Endothelial cell of umbilical vein (primary cell): ENCODE measurements around the gene PKNOX2. TPM values are rescaled to one million over a fixed set of nuclear protein-coding genes. Genes with fewer than 3 reads are reported as not detected.

Experiments
- BruUV-seq: library from RNA; stranded (reverse); fragments of 400-500 nt; replicated peaks from 2 replicates; lab custom pipeline; 2021; lab: Mats Ljungman, UMichigan
- CTCF ChIA-PET: fragments of 300-600, 350-600 bp; sonication (Branson Sonifier 250); formaldehyde crosslinking; loops from one replicate; lab custom pipeline; 2021; ENCODE audit warnings: antibody characterized with exemption, inconsistent platforms; lab: Charles Lee
- POLR2A ChIA-PET: fragments of 300-600, 350-600 bp; sonication (Branson Sonifier 250); formaldehyde crosslinking; loops from one replicate; lab custom pipeline; 2021; ENCODE audit warnings: antibody characterized with exemption, inconsistent platforms; lab: Charles Lee
- DNase-seq: peaks from one replicate; pipeline ENCODE4 v3.0.0-alpha.2; 2011; ENCODE audit warnings: low read depth, low spot score
- FAIRE-seq: peaks from 2 replicates; lab custom pipeline; 2011; peaks lifted over from hg19 to GRCh38; lab: Jason Lieb, UNC
- H2AFZ ChIP-seq: 2 replicates; pipeline ENCODE4 v1.6.0; 2012; ENCODE audit warnings: low read depth, low read length, control low read depth, inconsistent platforms
- H3K27ac ChIP-seq: 2 replicates; pipeline ENCODE4 v1.5.1; 2011; ENCODE audit warnings: low read depth, mild to moderate bottlenecking, control low read depth, low read length, moderate library complexity; ENCODE audit not compliant: insufficient read depth
- H3K27me3 ChIP-seq, 2 experiments: 2 replicates each; pipeline versions ENCODE4 v1.6.0 to v1.6.1; 2011; ENCODE audit warnings: low read length in 2 of 2, mixed read lengths in 1 of 2; ENCODE audit not compliant: control insufficient read depth in 2 of 2, insufficient read depth in 2 of 2
- H3K36me3 ChIP-seq, 2 experiments: 2 replicates in 1 of 2; 3 replicates in 1 of 2; pipeline ENCODE4 v1.5.1; 2011; ENCODE audit warnings: low read length in 2 of 2, mild to moderate bottlenecking in 1 of 2, moderate library complexity in 1 of 2; ENCODE audit not compliant: control insufficient read depth in 2 of 2, insufficient read depth in 2 of 2; ENCODE audit errors: extremely low read depth in 1 of 2
- H3K4me1 ChIP-seq: 3 replicates; pipeline ENCODE4 v1.5.1; 2011; ENCODE audit warnings: mild to moderate bottlenecking, low read length; ENCODE audit not compliant: control insufficient read depth, insufficient read depth; ENCODE audit errors: extremely low read depth
- H3K4me2 ChIP-seq: 2 replicates; pipeline ENCODE4 v1.6.1; 2011; ENCODE audit warnings: low read length, control low read depth, mixed read lengths; ENCODE audit not compliant: insufficient read depth
- H3K4me3 ChIP-seq, 3 experiments: fragments of 200-600 bp in 1 of 3; sonication (generic), shearing (Covaris generic) in 1 of 3; replicated peaks in 1 of 3; 2 replicates each; pipeline ENCODE4 v1.5.1; 2011 to 2016; ENCODE audit warnings: control low read depth in 3 of 3, low read length in 3 of 3, mild to moderate bottlenecking in 2 of 3, inconsistent platforms in 1 of 3, low read depth in 1 of 3, moderate library complexity in 1 of 3; ENCODE audit not compliant: insufficient read depth in 1 of 3
- H3K79me2 ChIP-seq: 2 replicates; pipeline ENCODE4 v1.6.0; 2012; ENCODE audit warnings: low read length, inconsistent platforms; ENCODE audit not compliant: control insufficient read depth, insufficient read depth
- H3K9ac ChIP-seq: replicated peaks from 2 replicates; pipeline ENCODE3; 2011; ENCODE audit warnings: low read length, control low read depth; ENCODE audit not compliant: insufficient read depth; ENCODE audit errors: extremely low read depth
- H3K9me1 ChIP-seq: replicated peaks from 3 replicates; pipeline ENCODE4 v1.6.0; 2011; ENCODE audit warnings: mild to moderate bottlenecking, low read length; ENCODE audit not compliant: control insufficient read depth, insufficient read depth; ENCODE audit errors: extremely low read depth
- H3K9me3 ChIP-seq: replicated peaks from 2 replicates; pipeline ENCODE4 v1.5.1; 2012; ENCODE audit warnings: low read length, inconsistent platforms; ENCODE audit not compliant: control insufficient read depth, insufficient read depth
- H4K20me1 ChIP-seq: replicated peaks from 2 replicates; pipeline ENCODE3; 2011; ENCODE audit warnings: mild to moderate bottlenecking, low read length; ENCODE audit not compliant: control insufficient read depth, insufficient read depth; ENCODE audit errors: extremely low read depth
- EZH2 ChIP-seq: IDR thresholded peaks from 2 replicates; pipeline ENCODE4 v1.6.1; 2012; ENCODE audit warnings: borderline replicate concordance, low read depth, mild to moderate bottlenecking, moderate library complexity, low read length, inconsistent platforms; ENCODE audit not compliant: severe bottlenecking
- GATA2 ChIP-seq: IDR thresholded peaks from 2 replicates; pipeline ENCODE4 v1.7.0; 2011; ENCODE audit warnings: low read depth, mild to moderate bottlenecking, moderate library complexity, mixed read lengths, low read length; ENCODE audit not compliant: insufficient read length, insufficient read depth
- JUN ChIP-seq: IDR thresholded peaks from 2 replicates; pipeline ENCODE4 v1.6.1; 2011; ENCODE audit warnings: borderline replicate concordance, low read depth; ENCODE audit not compliant: insufficient read length, insufficient read depth
- POLR2A ChIP-seq: IDR thresholded peaks from 2 replicates; pipeline ENCODE4 v1.6.1; 2012; ENCODE audit warnings: low read depth, mild to moderate bottlenecking, control low read depth, low read length
- dilution Hi-C: fragments of 300-500 bp; cut with MboI; formaldehyde crosslinking; loops from one replicate; pipeline ENCODE4 v1.15.0; 2019; ENCODE audit warnings: low sequenced_read_pairs; ENCODE audit not compliant: extremely low pct_ligation_motif_present
- intact Hi-C: fragments of 100-400 bp; cut with micrococcal nuclease; formaldehyde crosslinking; loops from one replicate; pipeline ENCODE4 v1.10.0; 2022
- polyA plus RNA-seq, 4 experiments: library from polyadenylated mRNA; depleted of rRNA in 3 of 4; stranded (reverse) in 3 of 4; unstranded in 1 of 4; fragments of >200 nt; gene quantifications; 2 replicates each; pipeline versions ENCODE4 v1.2.1 to v1.2.3, GENCODE V29; 2011 to 2012; ENCODE audit warnings: missing spikeins in 1 of 4
- total RNA-seq: library from RNA; stranded (reverse); gene quantifications from 2 replicates; pipeline ENCODE4 v1.2.3, GENCODE V29; 2021

Gene PKNOX2
- total and polyA plus RNA-seq, 2 donors (not counting 3 experiments of a cell fraction or from before 2014, with no cell fraction given): 0.11 to 0.91 TPM

DNA sequence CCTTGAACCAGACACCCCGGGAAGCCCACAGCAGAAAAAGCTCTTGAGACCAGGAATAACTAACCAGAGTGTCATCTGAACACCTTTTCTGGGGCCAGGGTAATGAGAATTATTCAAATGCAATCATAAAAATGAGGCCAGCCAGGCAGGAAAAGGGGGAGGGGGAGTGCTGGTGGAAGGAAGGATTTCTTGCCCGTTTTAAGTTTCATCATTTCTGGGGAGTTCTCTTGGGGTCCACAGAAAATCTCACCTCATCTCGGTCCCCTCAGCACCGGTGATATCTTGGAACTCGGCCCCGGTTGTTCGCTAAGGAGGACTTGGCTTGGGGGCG lies 495 bp upstream of the PKNOX2 start:
- TF ChIP-seq GATA2 (no peak), JUN (no peak)
- FAIRE-seq: no peak

DNA sequence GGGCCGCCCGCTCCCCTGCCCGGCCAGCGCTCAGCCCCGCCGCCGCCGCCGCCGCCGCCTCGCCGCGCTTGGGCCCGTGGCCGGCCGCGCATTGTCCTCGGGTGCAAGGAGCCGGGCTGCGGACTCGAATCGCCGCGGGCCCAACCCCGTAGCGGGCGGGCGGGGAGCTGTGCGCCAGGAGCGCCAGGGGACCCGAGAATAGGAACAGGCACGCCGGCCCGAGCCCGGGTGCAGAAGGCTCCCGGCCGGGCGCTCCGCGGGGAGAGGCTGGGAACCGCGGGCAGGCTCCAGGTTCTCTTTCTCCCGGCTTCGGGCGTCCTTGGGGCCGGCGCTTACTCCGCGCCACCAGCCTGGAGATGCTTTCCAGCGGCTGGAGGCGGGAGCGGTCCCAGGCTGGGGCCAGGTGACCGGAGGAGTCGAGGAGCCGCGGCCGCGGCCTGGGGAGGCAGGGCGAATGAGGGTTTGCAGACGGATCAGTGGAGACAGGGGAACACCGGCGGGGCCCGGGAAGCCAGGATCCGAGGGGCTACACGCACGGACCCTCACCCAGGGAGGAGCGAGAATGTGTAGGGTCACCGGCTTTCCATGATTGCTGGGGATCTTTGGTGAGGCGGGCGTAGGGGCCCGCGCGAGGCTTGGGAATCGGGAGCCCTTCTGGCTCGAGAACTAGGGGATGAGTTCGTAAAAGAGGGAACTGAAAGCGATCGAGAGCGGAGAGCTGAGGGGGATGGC lies 726 bp downstream of the PKNOX2 start:
- Histone ChIP-seq H3K27me3 (peaks cover 32 to 37% of the 10 kb centered on the region in 2 experiments), H3K79me2 (no peaks in the 10 kb centered on the region), H3K4me3 (peak overlapping the region; percentile 53 to 69 (median 63)), H3K36me3 (no peaks in the 10 kb centered on the region), H4K20me1 (no peaks in the 10 kb centered on the region), H3K9me3 (no peaks in the 10 kb centered on the region), H3K27ac (no peak overlapping the region), H2AFZ (peak overlapping the region; percentile 88), H3K4me2 (peak overlapping the region; percentile 91), H3K9ac (peak overlapping the region; percentile 24), H3K9me1 (no peaks in the 10 kb centered on the region), H3K4me1 (peaks cover 16% of the 10 kb centered on the region)
- intact Hi-C loops (loop anchor here (2.0 to 10.0 kb wide), 3 partner anchors 74 to 710 kb away; no protein-coding TSS in a partner anchor), dilution Hi-C loops (no loop called here)
- FAIRE-seq: no peak
- CTCF ChIA-PET: interaction anchor here (0.6 to 10.4 kb wide), 26 partner anchors 9 to 264 kb away, joined by 3 to 188 read pairs (median 4); no protein-coding TSS in a partner anchor
- no peak for TF ChIP-seq EZH2
- TF ChIP-seq POLR2A: no peak
- no TSS peak for BruUV-seq
- peak; percentile 32 for DNase-seq
- POLR2A ChIA-PET: no interaction called here

More for the DNA sequence above, 495 bp upstream of the PKNOX2 start:
- H3K4me1 ChIP-seq: peaks cover 16% of the 10 kb centered on the region
- intact Hi-C loops: loop anchor here (1.0 to 10.0 kb wide), 4 partner anchors 73 to 711 kb away; no protein-coding TSS in a partner anchor
- no peak overlapping the region for H3K4me2 ChIP-seq
- no TSS peak for BruUV-seq
- H3K9me3 ChIP-seq: no peaks in the 10 kb centered on the region
- H3K27ac ChIP-seq: no peak overlapping the region
- ChIA-PET POLR2A (no interaction called here), CTCF (interaction anchor here (0.6 to 10.4 kb wide), 12 partner anchors 10 to 263 kb away, joined by 3 to 188 read pairs (median 6); no protein-coding TSS in a partner anchor)
- DNase-seq: no peak
- no peaks in the 10 kb centered on the region for H3K79me2 ChIP-seq
- H3K9ac ChIP-seq: no peak overlapping the region
- H3K27me3 ChIP-seq: peaks cover 27 to 32% of the 10 kb centered on the region in 2 experiments
- H4K20me1 ChIP-seq: no peaks in the 10 kb centered on the region
- no peak overlapping the region for H2AFZ ChIP-seq
- H3K36me3 ChIP-seq: no peaks in the 10 kb centered on the region
- no peaks in the 10 kb centered on the region for H3K9me1 ChIP-seq
- dilution Hi-C loops: no loop called here
- H3K4me3 ChIP-seq: no peak overlapping the region
